ENCODE data around the gene BRAF.

DNA sequence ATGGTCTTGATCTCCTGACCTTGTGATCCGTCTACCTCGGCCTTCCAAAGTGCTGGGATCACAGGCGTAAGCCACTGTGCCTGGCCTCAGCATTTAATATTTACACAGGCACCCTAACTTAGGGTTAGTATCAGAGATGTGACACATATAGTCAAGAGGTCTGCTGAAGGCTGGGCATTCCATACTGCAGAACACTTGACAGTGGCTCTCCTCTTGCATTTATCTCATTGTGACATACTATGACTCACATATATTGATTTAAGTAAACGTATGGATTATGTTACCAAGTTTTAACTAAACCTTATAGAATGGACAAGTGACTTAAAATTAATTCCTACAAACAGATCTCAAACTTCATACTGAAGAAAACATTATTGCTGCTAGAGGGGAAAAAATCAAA lies 36.6 kb downstream of the BRAF start:
- TF ChIP-seq ELK4 (IDR thresholded peaks at IDR 0.05; ENCODE audit: borderline replicate concordance, low read depth, low read length) (no peak), ZBTB17 (tag by site-specific recombination; IDR thresholded peaks at IDR 0.05) (no peak), CTCF (tag by site-specific recombination; IDR thresholded peaks at IDR 0.05) (no peak), GFI1B (tag by site-specific recombination; IDR thresholded peaks at IDR 0.05) (no peak), KLF17 (tag by site-specific recombination; IDR thresholded peaks at IDR 0.05) (no peak), ZBTB21 (tag by site-specific recombination; IDR thresholded peaks at IDR 0.05) (no peak), ZBTB20 (tag by site-specific recombination; IDR thresholded peaks at IDR 0.05) (no peak), ZNF221 (tag by site-specific recombination; IDR thresholded peaks at IDR 0.05; ENCODE audit: borderline replicate concordance) (no peak), ZNF274 (IDR thresholded peaks at IDR 0.05; ENCODE audit: low read length) (no peak), ZNF274 (tag by site-specific recombination; IDR thresholded peaks at IDR 0.05; ENCODE audit: borderline replicate concordance) (no peak), ZNF747 (tag by site-specific recombination; IDR thresholded peaks at IDR 0.05) (no peak), ZNF354C (tag by site-specific recombination; IDR thresholded peaks at IDR 0.05; ENCODE audit: borderline replicate concordance, low read depth) (no peak)
- TF ChIP-seq, protein P1, sequence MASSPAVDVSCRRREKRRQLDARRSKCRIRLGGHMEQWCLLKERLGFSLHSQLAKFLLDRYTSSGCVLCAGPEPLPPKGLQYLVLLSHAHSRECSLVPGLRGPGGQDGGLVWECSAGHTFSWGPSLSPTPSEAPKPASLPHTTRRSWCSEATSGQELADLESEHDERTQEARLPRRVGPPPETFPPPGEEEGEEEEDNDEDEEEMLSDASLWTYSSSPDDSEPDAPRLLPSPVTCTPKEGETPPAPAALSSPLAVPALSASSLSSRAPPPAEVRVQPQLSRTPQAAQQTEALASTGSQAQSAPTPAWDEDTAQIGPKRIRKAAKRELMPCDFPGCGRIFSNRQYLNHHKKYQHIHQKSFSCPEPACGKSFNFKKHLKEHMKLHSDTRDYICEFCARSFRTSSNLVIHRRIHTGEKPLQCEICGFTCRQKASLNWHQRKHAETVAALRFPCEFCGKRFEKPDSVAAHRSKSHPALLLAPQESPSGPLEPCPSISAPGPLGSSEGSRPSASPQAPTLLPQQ (tag by site-specific recombination; IDR thresholded peaks at IDR 0.05): no peak

Data from HEK293 (cell line).